ENCODE measurements around the gene C1orf21.

Gene C1orf21

DNA sequence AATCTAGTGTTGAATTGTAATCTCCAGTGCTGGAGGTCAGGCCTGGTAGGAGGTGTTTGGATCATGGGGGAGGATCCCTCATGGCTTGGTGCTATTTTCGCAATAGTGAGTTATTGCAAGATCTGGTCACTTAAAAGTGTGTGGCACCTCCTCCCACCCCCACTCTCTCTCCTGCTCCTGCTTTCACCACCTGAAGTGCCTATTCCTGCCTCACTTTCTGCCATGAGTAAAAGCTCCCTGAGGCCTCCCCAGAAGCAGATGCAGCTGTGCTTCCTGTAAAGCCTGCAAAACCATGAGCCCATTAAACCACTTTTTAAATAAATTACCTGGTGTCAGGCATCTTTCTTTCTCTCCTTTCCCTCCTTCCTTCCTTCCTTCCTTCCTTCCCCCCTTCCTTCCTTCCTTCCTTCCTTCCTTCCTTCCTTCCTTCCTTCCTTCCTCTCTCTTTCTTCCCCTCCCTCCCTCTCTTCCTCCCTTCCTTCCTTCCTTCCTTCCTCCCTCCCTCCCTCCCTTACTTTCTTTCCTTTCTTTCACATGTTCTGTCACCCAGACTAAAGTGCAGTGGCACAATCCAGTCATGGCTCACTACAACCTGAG, 172.4 kb downstream of the C1orf21 start:
- no peak for DNase-seq

DNA sequence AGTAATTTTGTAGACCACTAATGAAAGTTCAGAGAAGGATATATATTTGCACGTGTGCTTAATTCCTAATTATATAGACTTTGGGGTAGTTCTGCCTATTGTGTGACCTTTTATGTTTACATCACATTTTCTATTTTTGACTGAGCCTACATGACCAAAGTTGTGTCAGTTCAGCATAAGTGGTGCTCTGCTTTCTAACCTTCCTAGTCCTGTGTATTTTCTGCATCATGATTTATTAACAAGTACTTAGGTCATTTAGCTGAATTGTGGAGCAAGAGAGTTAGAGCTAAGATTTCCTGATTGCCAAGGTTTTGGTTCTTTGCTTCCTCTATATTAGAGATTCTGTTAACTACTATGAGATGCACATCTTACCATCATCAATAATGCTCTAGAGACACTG, 176.0 kb downstream of the C1orf21 start:
- no peak for DNase-seq

DNA sequence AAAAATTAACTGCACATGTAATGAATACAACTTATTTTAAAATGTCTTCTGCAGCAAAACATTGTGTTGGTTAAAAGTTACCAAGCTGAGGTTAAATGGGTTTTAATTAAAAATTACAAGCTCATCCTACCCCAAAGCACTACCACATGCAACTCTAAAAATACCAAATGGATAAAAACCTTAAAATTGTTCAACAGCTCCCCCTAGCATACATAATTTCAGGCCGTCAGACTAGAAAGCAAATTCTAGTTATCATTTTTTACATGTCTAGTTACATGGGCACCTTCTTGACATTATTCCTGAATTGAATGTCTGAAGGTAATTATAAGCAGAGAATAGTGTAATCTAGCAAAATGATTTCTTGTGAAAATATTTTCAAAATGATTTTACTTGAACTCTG, 176.5 kb downstream of the C1orf21 start:
- DNase-seq = no peak

DNA sequence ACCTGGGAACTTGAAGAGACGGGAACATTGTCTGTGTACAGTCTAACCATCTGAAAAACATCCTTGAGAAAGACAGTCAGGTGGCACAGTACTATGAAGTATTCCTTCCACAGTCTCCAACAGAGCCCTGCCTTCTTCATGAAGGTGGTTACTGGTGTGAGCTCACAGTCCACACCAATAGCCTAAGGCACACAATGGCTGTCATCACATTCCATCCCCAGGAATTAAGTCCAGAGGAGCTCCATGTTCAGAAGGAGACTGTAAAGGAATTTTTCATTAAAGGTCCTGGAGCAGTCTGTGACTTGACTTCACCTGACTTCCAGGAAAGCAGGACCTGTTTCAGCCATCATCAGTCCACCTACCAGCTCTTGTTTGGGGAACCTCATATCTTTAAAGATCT, 180.2 kb downstream of the C1orf21 start:
- DNase-seq = no peak

DNA sequence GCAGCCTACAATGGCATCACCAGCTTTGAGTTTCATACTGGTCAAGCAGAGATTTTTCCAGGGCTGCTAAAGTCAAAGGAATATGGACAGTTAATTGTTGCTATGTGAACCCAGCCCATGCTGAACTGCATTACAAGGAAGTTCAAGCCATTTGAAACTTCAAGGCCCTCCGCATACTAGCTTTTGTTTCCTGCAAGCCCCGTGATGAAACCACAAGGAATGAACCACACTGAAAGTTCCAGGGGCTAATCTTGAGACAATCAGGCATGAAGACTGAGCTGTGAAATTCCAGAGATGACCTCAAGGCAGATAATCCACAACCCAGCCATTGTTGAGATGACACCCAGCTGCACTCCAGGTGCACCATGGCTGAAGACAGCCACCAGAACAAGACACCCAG, 180.8 kb downstream of the C1orf21 start:
- DNase-seq = no peak

DNA sequence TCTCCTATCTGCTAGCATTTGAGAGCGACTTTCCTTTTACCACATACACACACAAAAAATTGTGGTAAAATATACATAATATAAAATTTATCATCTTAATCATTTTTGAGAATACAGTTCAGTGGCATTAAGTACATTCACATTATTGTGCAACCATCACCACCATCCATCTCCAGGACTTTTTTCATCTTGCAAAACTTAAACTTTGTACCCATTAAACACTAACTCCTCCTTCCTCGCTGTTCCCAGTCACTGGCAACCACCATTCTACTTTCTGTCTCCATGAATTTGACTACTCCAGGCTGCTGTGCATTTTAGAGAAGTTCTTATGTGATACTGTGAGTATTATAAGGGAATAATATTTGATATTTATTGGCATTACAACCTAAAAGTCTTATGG, 181.3 kb downstream of the C1orf21 start:
- DNase-seq = no peak

DNA sequence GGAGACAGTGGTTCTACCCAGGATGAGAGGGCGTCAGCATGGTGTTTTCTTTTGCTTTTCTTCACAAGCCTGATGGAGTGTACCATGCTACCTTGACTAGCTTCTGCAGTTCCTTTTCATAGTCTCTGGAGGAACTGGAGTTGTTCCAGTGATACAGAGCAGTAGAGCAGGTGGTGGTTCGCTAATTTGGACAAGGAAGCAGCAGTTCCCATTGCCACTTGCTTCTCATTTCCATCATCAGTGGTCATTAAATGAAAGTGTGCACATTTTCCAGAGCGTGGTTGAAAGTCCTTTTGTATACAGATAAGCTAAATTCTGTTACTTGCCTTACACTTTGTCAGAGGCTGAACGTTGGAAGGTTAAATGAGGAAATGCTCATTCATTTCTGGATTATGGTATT, 182.3 kb downstream of the C1orf21 start:
- no peak for DNase-seq

DNA sequence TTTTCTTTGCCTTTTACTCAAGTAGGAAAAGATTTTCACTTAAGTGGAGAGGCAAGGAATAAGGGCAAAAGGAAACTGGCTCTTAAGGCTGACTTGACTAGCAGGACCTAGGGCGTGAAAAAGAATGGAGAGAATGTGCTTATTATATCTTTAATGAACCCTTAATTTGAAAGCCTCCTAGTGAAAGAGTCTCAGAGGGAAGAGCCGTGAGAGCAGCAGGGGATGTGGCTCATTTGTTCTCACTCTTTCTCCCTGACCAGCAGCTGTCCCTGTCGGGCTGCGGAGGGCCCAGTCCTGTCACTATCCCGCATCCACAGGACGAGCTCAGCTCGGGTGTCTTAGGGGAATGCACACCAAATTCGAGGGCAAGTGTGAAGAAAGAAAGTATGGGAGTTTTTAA, 187.8 kb downstream of the C1orf21 start:
- DNase-seq = no peak

DNA sequence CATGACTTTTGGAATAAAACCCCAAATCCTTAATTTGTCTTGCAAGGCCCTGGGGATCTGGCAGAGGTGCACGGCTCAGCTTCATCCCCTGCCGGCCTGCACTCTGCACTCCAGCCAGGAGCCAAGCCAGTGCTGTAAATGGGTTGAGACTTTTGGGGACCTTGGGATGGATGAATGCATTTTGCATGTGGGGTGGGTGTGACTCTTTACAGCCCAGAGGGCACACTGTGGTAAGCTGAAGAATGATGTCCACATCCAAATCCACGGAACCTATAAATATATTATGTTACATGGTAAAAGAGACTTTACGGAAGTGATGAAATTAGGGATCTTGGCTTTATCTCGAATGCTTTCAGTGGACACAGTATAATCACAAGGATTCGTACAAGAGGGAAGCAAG, 190.0 kb downstream of the C1orf21 start:
- DNase-seq = no peak

DNA sequence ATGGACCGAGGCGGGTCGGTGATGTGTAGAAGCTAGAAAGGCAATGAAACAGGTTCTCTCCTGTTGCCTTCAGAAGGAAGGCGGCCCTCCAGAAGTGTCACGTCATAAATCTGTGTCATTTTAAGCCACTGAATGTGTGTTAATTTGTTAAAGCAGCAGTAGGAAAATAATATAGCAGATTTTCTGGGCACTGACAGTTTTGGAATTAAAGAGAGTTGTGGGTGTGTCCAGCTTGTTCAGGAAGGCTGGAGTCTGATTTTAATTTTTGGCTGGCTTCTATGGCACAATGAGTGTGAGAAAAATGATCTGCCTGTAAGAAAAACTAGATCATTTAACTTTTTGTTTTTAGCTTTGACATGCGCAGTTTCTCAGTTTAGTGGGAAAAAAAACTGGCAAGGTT, 190.5 kb downstream of the C1orf21 start:
- no peak for DNase-seq

DNA sequence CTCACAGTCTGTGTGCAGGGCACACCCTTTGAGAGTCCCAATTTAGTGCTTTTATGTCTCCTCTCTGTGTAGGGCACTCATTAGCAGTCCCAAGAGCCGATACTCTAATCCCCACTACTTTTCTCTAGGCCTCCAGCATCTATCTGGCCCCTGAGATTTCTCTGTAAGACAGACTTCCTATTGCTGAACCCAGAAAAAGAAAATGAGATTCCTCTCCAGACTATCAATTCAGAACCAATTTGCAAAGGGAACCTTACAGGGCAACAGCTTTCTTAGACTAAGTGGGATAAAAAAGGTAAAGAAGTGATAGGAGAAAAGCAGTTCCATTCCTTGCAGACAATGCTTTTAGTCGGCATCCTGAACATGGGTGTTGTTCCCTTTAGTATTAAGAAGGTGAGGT, 195.6 kb downstream of the C1orf21 start:
- DNase-seq = no peak

DNA sequence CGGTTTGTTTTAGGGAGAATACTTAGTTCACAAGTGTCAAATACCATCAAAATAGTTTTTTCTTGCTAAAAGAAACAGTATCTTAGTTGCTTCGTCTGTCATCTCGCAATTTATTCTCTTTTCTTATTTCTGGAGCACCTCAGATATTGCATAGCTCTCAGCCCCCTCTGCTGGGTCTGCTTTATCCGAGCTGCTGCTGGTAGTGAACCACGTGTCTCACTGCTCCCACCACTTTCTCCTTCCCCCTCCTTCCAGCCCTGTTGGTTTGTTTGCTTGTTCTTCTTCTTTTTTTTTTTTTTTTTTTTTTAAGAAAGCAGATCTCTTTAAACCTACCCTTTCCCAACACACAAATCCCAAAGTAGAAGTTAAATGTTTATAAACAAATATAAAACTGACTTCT, 197.0 kb downstream of the C1orf21 start:
- no peak for DNase-seq

DNA sequence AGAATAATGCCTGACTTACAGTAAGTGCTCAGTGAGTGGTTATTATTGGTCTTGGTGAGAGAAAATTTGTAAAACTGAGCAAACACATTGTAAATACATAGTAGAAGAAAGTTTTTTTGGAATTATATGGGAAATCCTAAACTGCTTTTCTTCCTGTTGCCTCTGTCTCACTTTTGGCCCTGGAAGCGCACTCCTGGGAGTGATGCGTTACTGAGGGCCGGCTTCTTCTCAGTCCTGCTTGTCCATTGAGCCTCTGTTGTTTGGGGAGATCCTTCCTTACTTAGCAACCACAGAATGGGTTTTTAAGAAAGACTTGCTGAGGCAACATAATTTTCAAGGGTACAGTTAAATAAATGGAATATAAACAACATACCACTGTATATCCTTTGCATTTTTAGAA, 201.9 kb downstream of the C1orf21 start:
- no peak for DNase-seq

DNA sequence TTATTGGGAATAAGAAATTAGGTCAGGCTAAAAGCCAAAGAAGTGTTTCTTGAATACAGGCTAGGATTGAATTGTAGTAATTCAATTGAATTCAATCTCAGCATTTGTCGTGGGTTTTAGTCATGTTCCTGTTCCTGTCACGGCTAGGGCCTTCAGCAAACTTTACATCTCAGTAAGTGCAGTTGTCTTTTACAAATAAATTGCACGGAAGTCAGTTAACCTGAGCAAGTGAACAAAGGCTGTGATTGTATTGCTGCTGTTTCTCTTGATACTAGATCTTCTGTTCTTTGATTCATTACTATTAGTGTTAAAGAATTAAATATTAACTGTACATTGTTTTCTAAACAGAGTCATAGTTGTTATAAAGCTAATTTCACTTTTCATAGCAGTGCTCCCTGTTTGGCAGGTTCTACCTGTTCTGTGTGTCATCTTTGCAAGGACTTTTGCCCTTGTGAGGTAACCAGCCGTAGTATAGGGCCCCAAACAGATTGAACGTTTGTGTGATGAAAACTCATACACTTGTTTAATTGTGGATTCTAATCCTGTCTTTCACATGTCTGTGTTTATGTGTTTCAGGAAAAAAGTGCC, 203.4 kb downstream of the C1orf21 start:
- DNase-seq = no peak

DNA sequence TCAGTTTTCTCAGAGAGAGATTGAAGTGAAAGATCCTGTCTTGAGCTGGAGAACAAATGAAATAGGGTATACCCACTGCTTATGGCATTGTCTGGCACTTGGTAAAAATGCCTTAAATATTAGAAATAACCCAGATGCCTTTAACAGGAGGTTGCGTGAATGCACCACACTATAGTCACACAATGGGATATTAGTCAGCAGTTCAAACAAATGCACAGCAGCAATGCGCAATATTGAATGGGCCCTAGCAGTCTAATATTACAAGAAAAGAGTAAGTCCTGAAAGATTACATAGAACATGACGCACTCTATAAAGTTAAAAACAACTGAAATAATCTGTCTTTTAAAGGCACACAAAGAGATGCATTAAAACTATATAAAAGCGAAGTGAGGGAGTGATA, 206.8 kb downstream of the C1orf21 start:
- no peak for DNase-seq

DNA sequence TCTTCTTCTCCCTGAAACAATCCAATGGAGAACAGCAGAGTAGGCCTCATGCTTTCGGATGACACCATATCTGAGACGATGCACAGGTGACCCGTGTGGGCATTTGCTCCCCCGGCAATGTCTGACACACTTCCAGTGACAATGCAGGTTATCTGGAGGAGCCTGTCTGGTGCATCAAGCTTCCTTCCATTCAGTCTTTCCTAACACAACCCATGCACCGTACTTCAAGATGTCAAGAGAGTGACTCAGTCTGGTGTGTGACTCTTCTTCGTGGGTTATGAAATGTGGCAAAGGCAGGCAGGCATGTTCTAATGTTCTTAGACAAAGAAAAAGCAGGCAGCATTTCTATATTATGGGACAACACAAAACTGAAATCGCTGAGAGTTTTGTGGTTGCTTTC, 208.8 kb downstream of the C1orf21 start:
- no peak for DNase-seq

DNA sequence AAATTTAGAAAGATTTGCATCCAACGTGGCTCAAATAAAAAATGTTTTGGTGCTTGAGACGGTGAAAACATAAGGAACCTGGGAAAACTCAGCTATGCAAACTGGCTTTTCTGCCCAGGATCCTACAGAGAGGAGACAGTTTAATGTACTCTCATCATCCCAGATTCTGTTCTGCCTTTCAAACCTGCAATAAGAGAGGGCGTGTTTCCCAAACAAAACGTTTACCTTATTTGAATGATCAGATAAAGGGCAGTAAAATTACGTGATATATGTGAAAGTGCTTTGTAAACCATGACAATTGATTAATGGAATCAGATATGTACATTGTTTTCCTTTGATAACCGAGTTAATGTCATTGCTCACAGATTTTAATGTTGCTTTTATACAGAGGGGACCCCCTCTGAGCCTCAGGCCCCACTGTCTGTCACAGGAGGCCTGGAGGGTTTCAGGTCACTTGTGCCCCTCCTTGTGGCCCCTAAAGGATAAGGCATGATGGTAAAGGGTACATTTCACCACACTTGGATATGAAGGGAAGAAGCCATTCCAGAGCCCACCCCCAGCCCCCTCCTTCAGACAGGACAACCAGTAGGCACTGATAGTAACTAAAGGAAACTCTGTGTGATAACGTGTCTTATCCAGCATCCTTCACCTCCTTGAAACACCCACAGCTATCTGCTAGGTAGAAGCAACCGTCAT, 210.3 kb downstream of the C1orf21 start:
- DNase-seq = no peak

DNA sequence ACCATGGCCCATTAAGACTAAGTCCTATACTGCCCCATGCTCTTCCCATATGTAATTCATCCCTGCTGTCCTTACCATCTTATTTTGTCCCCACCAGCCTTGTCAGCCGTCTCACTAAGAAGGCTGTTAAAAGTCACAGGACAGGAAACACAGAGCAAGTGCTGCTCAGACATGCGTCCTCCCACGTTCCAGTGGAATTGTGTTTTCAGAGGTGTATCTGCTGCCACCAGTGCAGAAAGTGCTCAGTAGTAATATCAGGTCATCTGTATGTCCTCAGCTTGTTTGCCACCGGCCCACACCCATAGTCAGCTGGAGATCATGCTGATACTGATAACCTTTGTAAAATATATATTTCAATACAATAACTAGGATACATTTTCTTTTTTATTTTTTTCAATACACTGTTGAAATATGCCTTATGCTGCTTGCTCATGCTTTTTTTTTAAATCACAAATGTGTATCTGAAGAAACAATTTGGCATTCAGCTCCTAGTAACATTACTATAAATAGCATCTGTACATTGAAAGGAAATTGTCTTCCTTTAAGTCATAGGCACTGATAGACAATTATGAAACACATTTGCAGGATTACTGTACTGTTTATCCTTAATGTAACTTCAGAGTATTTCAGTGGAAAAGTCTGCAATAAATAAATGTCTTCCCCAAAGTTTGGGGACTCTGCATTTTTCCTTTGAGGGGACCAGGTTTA, 211.0 kb downstream of the C1orf21 start:
- DNase-seq = no peak

DNA sequence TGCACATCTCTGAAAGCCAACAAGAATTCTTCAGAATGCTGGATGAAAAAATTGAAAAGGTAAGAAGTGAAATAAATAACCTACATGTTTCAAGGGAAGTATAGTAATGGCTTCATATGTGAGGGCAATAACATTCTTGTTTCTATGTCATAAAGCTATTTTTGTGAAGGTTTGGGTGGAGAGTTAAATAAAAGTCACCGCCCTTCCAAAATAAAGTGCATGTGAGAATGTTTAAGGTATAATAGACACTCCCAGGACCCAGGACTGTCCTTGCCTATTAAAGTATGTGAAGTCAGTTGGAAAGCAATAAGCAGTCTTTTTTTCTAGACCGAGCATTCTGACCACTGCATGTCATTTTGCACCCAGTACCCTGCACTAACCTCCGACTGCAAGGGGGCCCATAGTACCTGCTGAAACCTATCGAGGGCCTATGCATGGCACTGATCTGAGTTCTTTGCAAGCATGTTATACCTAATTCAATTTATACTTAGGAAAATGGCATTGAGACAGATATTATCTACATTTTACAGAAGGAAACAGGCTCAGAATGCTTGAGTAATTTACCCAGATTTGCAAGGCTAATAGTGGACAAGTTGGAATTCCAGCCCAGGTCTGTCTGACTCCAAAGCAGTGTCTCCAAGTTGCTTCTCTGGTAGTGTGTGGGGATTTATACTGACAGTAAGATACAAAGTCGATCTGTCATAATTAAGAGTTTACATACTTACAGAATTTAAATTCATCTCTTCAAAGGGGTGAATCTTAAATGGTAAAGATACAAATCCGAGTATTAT, 211.8 kb downstream of the C1orf21 start:
- DNase-seq = no peak

DNA sequence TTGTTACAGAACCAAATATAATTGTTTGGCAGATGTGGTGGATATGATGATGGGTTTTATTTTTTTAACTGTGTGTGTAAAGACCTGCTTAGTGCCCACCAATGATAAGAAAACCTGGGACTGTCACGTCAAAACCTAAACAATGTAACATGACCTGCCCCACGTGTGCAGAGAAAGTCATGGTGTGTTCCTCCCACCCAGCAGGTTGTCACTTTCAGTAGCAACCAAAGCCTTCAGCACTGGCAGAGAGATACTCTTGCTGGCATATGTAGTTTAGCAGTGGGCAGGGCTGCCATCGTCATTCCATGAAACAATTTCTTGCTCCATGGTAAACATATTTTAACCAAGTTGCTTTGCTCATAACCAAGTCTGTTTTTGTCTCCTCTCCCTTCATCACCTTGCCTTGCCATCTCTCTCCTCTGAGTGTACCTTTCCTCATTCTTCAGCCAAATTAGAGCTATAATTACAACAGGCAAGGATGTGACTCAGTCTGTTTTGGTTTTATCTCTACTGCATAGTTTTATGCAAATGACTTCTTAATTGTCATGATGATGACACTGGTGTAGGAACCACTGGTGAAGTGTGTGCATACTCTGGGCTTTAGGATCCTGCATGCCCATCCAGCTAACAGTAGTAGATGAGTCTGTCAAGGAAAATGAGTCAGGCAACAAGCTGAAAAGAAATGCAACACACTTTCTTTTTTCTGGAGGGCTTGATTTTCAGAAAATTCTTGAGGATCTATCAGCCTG, 217.5 kb downstream of the C1orf21 start:
- no peak for DNase-seq

DNA sequence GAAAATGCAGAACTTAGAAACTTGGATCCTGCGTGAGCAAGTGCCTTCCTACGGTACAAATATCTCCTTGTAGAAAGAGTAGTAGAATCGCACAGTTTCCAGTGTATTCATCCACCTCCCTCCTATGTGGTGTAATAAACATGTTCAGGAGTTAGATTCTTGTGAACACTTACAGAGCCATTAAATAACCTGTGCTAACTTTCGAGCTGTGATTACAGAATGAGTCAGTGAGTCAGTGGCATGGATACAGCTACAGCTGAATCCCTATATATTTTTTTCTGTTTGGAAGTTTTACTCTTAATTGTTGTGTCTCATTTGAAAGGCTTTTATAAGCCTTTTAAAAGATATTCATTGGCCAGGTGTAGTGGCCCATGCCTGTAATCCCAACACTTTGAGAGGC, 219.1 kb downstream of the C1orf21 start:
- no peak for DNase-seq

DNA sequence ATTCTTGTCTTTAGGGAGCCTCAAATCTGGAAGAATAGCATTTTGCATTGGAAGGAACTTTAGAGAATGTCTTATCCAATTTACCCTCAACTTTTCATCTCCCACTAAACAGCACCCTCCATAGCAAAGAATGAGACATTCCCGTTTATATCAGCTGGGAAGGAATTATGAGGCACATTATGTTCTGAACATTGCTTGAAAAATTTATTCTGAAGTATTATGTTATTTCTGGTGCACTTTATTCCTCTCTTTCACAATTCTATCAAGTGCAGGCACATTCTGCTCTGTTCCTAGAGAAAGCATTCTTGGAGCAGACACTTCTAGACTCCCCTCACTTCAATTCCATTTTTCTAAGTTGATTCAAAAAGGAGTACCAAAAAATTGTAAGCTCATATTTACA, 220.0 kb downstream of the C1orf21 start:
- DNase-seq = no peak

DNA sequence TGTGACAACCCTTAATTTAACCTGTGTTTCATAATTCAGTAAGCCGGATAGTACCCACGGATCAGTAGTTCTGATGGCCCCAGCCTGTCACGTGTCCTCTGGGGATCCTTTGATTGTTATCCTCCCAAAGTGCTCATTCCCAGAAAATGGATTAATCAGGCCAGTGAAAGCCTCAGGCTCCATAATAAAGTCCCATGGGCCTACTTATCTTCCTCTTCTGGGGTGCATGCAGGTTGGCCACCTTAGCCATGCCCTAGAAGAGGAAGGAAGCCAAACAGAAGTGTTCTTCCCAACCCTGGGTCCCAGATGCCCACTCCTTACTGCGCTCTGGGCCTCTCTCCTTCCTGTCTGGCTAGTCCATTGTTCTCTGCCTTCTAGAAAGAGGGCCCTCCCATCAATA, 221.8 kb downstream of the C1orf21 start:
- DNase-seq = no peak

Measured in activated naive CD4-positive, alpha-beta T cell treated with anti-CD3 and anti-CD28 coated beads, Interleukin-2, amount 50 U/mL, for 16 hours (primary cell).